Measurements from ENCODE around the gene DUS3L. TPM values are rescaled to one million over a fixed set of nuclear protein-coding genes. Genes with fewer than 3 reads are reported as not detected.

Gene DUS3L
- total RNA-seq, 5 donors from 2014 or later (not counting 1 experiment from before 2014, with no cell fraction given), result 69.9 to 153 (median 98.3) TPM

GRCh38 chr19:5800361-5801270 is 9.7 kb upstream of the DUS3L start:
- no peaks in the 10 kb centered on the region for H3K9me3 Mint-ChIP-seq
- H3K36me3 Mint-ChIP-seq, result no peaks in the 10 kb centered on the region
- no peak overlapping the region for H3K4me3 ChIP-seq (ENCODE audit: control insufficient read depth in 1 of 2, extremely low read depth in 1 of 2, low read length in 1 of 2)
- no peak overlapping the region for H3K27ac Mint-ChIP-seq
- ChIA-PET CTCF (no interaction called here), POLR2A (no interaction called here)
- no peak for ATAC-seq (replicated peaks in 1 of 4)
- H3K4me1 Mint-ChIP-seq, result peaks cover 18 to 22% (median 20%) of the 10 kb centered on the region in 3 donors
- H3K27ac ChIP-seq (ENCODE audit: low read length), result no peak overlapping the region
- H3K4me1 ChIP-seq (ENCODE audit: control insufficient read depth in 1 of 2, extremely low read depth in 1 of 2, insufficient read depth in 2 of 2, low read length in 2 of 2), result peaks cover 7 to 31% of the 10 kb centered on the region in 2 experiments
- no peaks in the 10 kb centered on the region for H3K9me3 ChIP-seq
- DNase-seq, result no peak
- H3K27me3 ChIP-seq (replicated peaks in 1 of 2; ENCODE audit: control insufficient read depth in 2 of 2, extremely low read depth in 1 of 2, insufficient read depth in 2 of 2, low read length in 1 of 2), result peaks cover 0 to 74% of the 10 kb centered on the region in 2 experiments
- peaks cover 16 to 39% of the 10 kb centered on the region in 2 donors for H3K27me3 Mint-ChIP-seq
- no peaks in the 10 kb centered on the region for H3K36me3 ChIP-seq (ENCODE audit: control insufficient read depth in 2 of 2, extremely low read depth in 1 of 2, insufficient read depth in 1 of 2, low read length in 1 of 2)
- H3K4me3 Mint-ChIP-seq, result no peak overlapping the region
- WGBS (ENCODE audit: insufficient coverage), result 83% methylated on average over 13 of the region's 17 CpGs

- ATAC-seq (replicated peaks in 1 of 4) (no peak), DNase-seq (no peak)
- Mint-ChIP-seq H3K9me3 (no peaks in the 10 kb centered on the region), H3K27ac (no peak overlapping the region), H3K4me3 (no peak overlapping the region), H3K27me3 (peaks cover 16 to 39% of the 10 kb centered on the region in 2 donors), H3K36me3 (no peaks in the 10 kb centered on the region), H3K4me1 (peaks cover 17 to 21% (median 20%) of the 10 kb centered on the region in 3 donors)
- Histone ChIP-seq H3K4me1 (ENCODE audit: control insufficient read depth in 1 of 2, extremely low read depth in 1 of 2, insufficient read depth in 2 of 2, low read length in 2 of 2) (peaks cover 7 to 25% of the 10 kb centered on the region in 2 experiments), H3K9me3 (no peaks in the 10 kb centered on the region), H3K27ac (ENCODE audit: low read length) (no peak overlapping the region), H3K27me3 (replicated peaks in 1 of 2; ENCODE audit: control insufficient read depth in 2 of 2, extremely low read depth in 1 of 2, insufficient read depth in 2 of 2, low read length in 1 of 2) (peaks cover 0 to 73% of the 10 kb centered on the region in 2 experiments), H3K36me3 (ENCODE audit: control insufficient read depth in 2 of 2, extremely low read depth in 1 of 2, insufficient read depth in 1 of 2, low read length in 1 of 2) (no peaks in the 10 kb centered on the region), H3K4me3 (ENCODE audit: control insufficient read depth in 1 of 2, extremely low read depth in 1 of 2, low read length in 1 of 2) (no peak overlapping the region)
- ChIA-PET CTCF (no interaction called here), POLR2A (no interaction called here)
- 65% methylated on average over 36 of the region's 37 CpGs for WGBS (ENCODE audit: insufficient coverage)
Observed at GRCh38 chr19:5799247-5800241, 8.6 kb upstream of the DUS3L start.

GRCh38 chr19:5798244-5798643 is 7.3 kb upstream of the DUS3L start:
- ATAC-seq (replicated peaks in 1 of 4) (no peak), DNase-seq (no peak)
- H3K36me3 ChIP-seq (ENCODE audit: control insufficient read depth in 2 of 2, extremely low read depth in 1 of 2, insufficient read depth in 1 of 2, low read length in 1 of 2), result no peaks in the 10 kb centered on the region
- H3K9me3 ChIP-seq, result no peaks in the 10 kb centered on the region
- H3K9me3 Mint-ChIP-seq, result no peaks in the 10 kb centered on the region
- peaks cover 0 to 70% of the 10 kb centered on the region in 2 experiments for H3K27me3 ChIP-seq (replicated peaks in 1 of 2; ENCODE audit: control insufficient read depth in 2 of 2, extremely low read depth in 1 of 2, insufficient read depth in 2 of 2, low read length in 1 of 2)
- ChIA-PET POLR2A (interaction anchor here in 1 of 2 donors (0.6 kb wide), 1 partner anchor 8 kb away, joined by 10 read pairs; no protein-coding TSS in a partner anchor), CTCF (no interaction called here)
- no peak overlapping the region for H3K4me3 ChIP-seq (ENCODE audit: control insufficient read depth in 1 of 2, extremely low read depth in 1 of 2, low read length in 1 of 2)
- peaks cover 6 to 10% (median 7%) of the 10 kb centered on the region in 3 donors for H3K4me1 Mint-ChIP-seq
- H3K4me1 ChIP-seq (ENCODE audit: control insufficient read depth in 1 of 2, extremely low read depth in 1 of 2, insufficient read depth in 2 of 2, low read length in 2 of 2), result peaks cover 0 to 12% of the 10 kb centered on the region in 2 experiments
- H3K36me3 Mint-ChIP-seq, result no peaks in the 10 kb centered on the region
- no CpG with 5 or more reads among the region's 8 CpGs for WGBS (ENCODE audit: insufficient coverage)
- no peak overlapping the region for H3K27ac ChIP-seq (ENCODE audit: low read length)
- no peak overlapping the region for H3K4me3 Mint-ChIP-seq
- H3K27ac Mint-ChIP-seq, result no peak overlapping the region
- peaks cover 16 to 35% of the 10 kb centered on the region in 2 donors for H3K27me3 Mint-ChIP-seq

GRCh38 chr19:5795382-5795919 is 4.5 kb upstream of the DUS3L start:
- Histone ChIP-seq H3K4me3 (ENCODE audit: control insufficient read depth in 1 of 2, extremely low read depth in 1 of 2, low read length in 1 of 2) (no peak overlapping the region), H3K4me1 (ENCODE audit: control insufficient read depth in 1 of 2, extremely low read depth in 1 of 2, insufficient read depth in 2 of 2, low read length in 2 of 2) (peaks cover 0 to 12% of the 10 kb centered on the region in 2 experiments), H3K27me3 (replicated peaks in 1 of 2; ENCODE audit: control insufficient read depth in 2 of 2, extremely low read depth in 1 of 2, insufficient read depth in 2 of 2, low read length in 1 of 2) (peaks cover 0 to 45% of the 10 kb centered on the region in 2 experiments), H3K9me3 (no peaks in the 10 kb centered on the region), H3K27ac (ENCODE audit: low read length) (no peak overlapping the region), H3K36me3 (ENCODE audit: control insufficient read depth in 2 of 2, extremely low read depth in 1 of 2, insufficient read depth in 1 of 2, low read length in 1 of 2) (no peaks in the 10 kb centered on the region)
- DNase-seq, result no peak
- POLR2A ChIA-PET, result no interaction called here
- Mint-ChIP-seq H3K36me3 (peaks cover 5% of the 10 kb centered on the region), H3K9me3 (no peaks in the 10 kb centered on the region), H3K27ac (no peak overlapping the region), H3K4me1 (peaks cover 3 to 9% (median 8%) of the 10 kb centered on the region in 3 donors), H3K4me3 (no peak overlapping the region), H3K27me3 (peaks cover 12 to 21% of the 10 kb centered on the region in 2 donors)
- no peak for ATAC-seq (replicated peaks in 1 of 4)
- CTCF ChIA-PET, result no interaction called here
- 92% methylated on average over 5 of the region's 7 CpGs for WGBS (ENCODE audit: insufficient coverage)

- H3K27ac ChIP-seq (ENCODE audit: low read length), result no peak overlapping the region
- H3K36me3 ChIP-seq (ENCODE audit: control insufficient read depth in 2 of 2, extremely low read depth in 1 of 2, insufficient read depth in 1 of 2, low read length in 1 of 2), result peaks cover 11 to 14% of the 10 kb centered on the region in 2 donors
- POLR2A ChIA-PET, result no interaction called here
- DNase-seq (no peak), ATAC-seq (replicated peaks in 1 of 4) (no peak)
- Mint-ChIP-seq H3K4me1 (peaks cover 10 to 17% (median 15%) of the 10 kb centered on the region in 3 donors), H3K4me3 (no peak overlapping the region), H3K9me3 (no peaks in the 10 kb centered on the region), H3K27me3 (peaks cover 3 to 8% of the 10 kb centered on the region in 2 donors), H3K27ac (no peak overlapping the region), H3K36me3 (peaks cover 15% of the 10 kb centered on the region)
- H3K4me3 ChIP-seq (ENCODE audit: control insufficient read depth in 1 of 2, extremely low read depth in 1 of 2, low read length in 1 of 2), result no peak overlapping the region
- CTCF ChIA-PET, result interaction anchor here in 1 of 2 donors (0.6 kb wide), 1 partner anchor 233 kb away, joined by 3 read pairs; no protein-coding TSS in a partner anchor
- peaks cover 4 to 20% of the 10 kb centered on the region in 2 experiments for H3K4me1 ChIP-seq (ENCODE audit: control insufficient read depth in 1 of 2, extremely low read depth in 1 of 2, insufficient read depth in 2 of 2, low read length in 2 of 2)
- WGBS (ENCODE audit: insufficient coverage), result 60% methylated on average over 2 of the region's 3 CpGs
- H3K27me3 ChIP-seq (replicated peaks in 1 of 2; ENCODE audit: control insufficient read depth in 2 of 2, extremely low read depth in 1 of 2, insufficient read depth in 2 of 2, low read length in 1 of 2), result peaks cover 0 to 22% of the 10 kb centered on the region in 2 experiments
- H3K9me3 ChIP-seq, result no peaks in the 10 kb centered on the region
Observed at GRCh38 chr19:5793188-5793587, 2.2 kb upstream of the DUS3L start.

All from T-cell (primary cell).